Measurements from ENCODE around the gene FBXL4. TPM values are rescaled to one million over a fixed set of nuclear protein-coding genes. Genes with fewer than 3 reads are reported as not detected.

FBXL4 gene
- total and polyA plus RNA-seq, 2 experiments from 2014 or later, result 10.8 to 31.0 TPM

DNA sequence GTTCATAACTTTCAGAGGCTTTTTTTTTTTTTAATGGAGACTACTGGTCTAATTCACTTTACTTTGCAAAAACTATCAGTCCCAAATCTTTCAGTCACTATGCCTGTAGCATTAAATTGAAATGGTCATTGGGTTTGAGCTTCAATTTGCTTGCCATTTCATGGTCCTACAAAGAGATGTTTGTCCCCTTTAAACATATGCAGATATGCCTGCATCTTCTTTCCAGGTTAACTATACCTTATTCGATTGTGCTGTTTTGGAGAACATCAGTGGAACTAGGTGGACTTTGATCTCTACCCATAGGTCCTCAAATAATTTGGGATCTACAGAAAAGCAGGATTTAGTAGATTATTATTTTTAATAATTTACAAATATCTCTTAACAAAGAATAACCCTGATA is 108.8 kb downstream of the FBXL4 start:
- H3K36me3 ChIP-seq (replicated peaks; ENCODE audit: insufficient read depth, low read depth), result no peaks in the 10 kb centered on the region
- peaks cover 90% of the 10 kb centered on the region for H3K27me3 ChIP-seq
- no peaks in the 10 kb centered on the region for H3K79me2 ChIP-seq
- no peak for TF ChIP-seq EZH2phosphoT487 (IDR thresholded peaks at IDR 0.05; ENCODE audit: low read depth, severe bottlenecking, unreplicated experiment)
- TF ChIP-seq EZH2 (IDR thresholded peaks at IDR 0.05; ENCODE audit: borderline replicate concordance), result no peak
- TF ChIP-seq, protein P1, sequence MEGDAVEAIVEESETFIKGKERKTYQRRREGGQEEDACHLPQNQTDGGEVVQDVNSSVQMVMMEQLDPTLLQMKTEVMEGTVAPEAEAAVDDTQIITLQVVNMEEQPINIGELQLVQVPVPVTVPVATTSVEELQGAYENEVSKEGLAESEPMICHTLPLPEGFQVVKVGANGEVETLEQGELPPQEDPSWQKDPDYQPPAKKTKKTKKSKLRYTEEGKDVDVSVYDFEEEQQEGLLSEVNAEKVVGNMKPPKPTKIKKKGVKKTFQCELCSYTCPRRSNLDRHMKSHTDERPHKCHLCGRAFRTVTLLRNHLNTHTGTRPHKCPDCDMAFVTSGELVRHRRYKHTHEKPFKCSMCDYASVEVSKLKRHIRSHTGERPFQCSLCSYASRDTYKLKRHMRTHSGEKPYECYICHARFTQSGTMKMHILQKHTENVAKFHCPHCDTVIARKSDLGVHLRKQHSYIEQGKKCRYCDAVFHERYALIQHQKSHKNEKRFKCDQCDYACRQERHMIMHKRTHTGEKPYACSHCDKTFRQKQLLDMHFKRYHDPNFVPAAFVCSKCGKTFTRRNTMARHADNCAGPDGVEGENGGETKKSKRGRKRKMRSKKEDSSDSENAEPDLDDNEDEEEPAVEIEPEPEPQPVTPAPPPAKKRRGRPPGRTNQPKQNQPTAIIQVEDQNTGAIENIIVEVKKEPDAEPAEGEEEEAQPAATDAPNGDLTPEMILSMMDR (IDR thresholded peaks at IDR 0.05; ENCODE audit: poor library complexity), result no peak
- H4K20me1 ChIP-seq (ENCODE audit: insufficient read depth, poor library complexity, severe bottlenecking), result no peaks in the 10 kb centered on the region
- H3K9me2 ChIP-seq (replicated peaks; ENCODE audit: insufficient read depth), result no peaks in the 10 kb centered on the region
- WGBS (ENCODE audit: low lambda C conversion rate, missing lambda C conversion rate), result 61% methylated on average over 1 of the region's 1 CpG
- no peak overlapping the region for H3K4me3 ChIP-seq
- no peaks in the 10 kb centered on the region for H3K9me3 ChIP-seq (ENCODE audit: low read depth)
- H3K4me2 ChIP-seq, result no peak overlapping the region
- H2AFZ ChIP-seq, result no peak overlapping the region
- DNase-seq (ENCODE audit: low spot score), result no peak
- peaks cover 9% of the 10 kb centered on the region for H3K4me1 ChIP-seq (ENCODE audit: insufficient read depth)
- H3K27ac ChIP-seq, result no peak overlapping the region

DNA sequence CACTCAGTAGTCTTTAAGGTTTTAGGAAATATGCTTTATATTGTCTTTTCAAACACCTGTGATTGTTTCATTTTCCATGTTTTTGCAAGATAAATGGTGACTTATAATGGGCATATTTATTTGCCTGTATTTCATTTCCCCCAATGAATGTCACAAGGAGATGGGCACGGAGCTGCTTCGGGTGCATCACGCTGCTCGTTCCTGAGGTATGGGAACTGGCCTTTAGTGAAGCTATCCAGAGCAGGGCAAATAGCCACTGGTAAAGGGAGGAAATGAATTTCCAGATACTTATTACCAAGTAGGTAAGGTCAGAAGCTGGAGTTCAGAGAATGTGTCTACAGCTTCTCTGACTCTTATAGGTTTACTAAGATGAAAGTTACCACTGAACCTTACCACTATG is 109.7 kb downstream of the FBXL4 start:
- no peak overlapping the region for H3K4me2 ChIP-seq
- no peaks in the 10 kb centered on the region for H3K9me3 ChIP-seq (ENCODE audit: low read depth)
- no peak for DNase-seq (ENCODE audit: low spot score)
- H2AFZ ChIP-seq, result no peak overlapping the region
- 13% methylated on average over 4 of the region's 4 CpGs for WGBS (ENCODE audit: low lambda C conversion rate, missing lambda C conversion rate)
- no peak overlapping the region for H3K4me3 ChIP-seq
- peaks cover 13% of the 10 kb centered on the region for H3K4me1 ChIP-seq (ENCODE audit: insufficient read depth)
- H3K36me3 ChIP-seq (replicated peaks; ENCODE audit: insufficient read depth, low read depth), result no peaks in the 10 kb centered on the region
- peaks cover 88% of the 10 kb centered on the region for H3K27me3 ChIP-seq
- H3K9me2 ChIP-seq (replicated peaks; ENCODE audit: insufficient read depth), result no peaks in the 10 kb centered on the region
- no peaks in the 10 kb centered on the region for H4K20me1 ChIP-seq (ENCODE audit: insufficient read depth, poor library complexity, severe bottlenecking)
- no peak overlapping the region for H3K27ac ChIP-seq
- no peak for TF ChIP-seq EZH2 (IDR thresholded peaks at IDR 0.05; ENCODE audit: borderline replicate concordance)
- no peak for TF ChIP-seq EZH2phosphoT487 (IDR thresholded peaks at IDR 0.05; ENCODE audit: low read depth, severe bottlenecking, unreplicated experiment)
- TF ChIP-seq, protein P1 (IDR thresholded peaks at IDR 0.05; ENCODE audit: poor library complexity), result no peak
- no peaks in the 10 kb centered on the region for H3K79me2 ChIP-seq

DNA sequence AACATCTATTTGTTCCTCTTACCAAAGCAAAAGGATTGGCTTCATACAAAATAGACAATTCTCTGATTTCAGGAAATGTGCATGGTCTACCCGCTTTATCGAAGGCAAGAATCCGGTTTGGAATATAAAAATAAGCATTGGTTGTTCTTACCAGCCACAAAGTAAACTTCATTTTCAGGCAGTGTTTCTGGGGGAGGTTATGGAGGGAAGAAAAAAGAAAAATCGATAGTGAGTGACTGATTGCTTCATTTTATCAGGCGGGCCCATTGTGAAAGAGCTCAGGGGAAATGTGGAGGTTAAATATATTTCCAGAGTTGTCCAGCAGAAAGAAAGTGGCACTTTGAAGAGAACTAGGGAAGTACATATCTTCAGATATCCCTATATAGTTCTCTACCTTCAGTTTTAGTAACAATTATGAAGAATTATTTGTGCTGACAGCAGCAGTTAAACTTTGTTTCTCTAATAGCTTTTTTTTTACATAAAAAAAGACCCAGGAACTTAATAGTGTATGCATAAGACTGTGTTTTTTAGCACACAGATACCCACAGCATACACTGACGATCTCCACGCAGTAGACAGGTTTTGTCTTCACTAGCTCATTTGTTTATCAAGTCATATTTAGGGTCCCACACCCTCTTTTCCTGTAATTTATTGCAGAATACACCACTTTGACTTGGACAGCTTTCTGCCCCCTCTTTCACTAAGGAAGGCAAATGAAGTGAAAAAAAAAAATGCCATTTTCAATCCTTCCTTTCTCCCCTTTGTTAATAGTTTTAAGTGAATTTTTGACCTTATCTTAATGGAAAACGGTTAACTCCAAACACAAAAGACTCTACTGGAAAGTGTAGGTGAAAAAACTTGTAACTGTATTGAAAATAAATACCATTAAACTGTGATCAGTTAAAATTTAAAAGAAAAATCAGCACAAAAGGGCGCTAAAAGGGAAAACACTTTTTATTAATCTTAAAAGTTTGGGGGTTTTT is 110.5 kb downstream of the FBXL4 start:
- Histone ChIP-seq H3K36me3 (replicated peaks; ENCODE audit: insufficient read depth, low read depth) (no peaks in the 10 kb centered on the region), H3K79me2 (no peaks in the 10 kb centered on the region), H3K27me3 (peaks cover 88% of the 10 kb centered on the region), H3K4me1 (ENCODE audit: insufficient read depth) (peaks cover 21% of the 10 kb centered on the region), H3K27ac (no peak overlapping the region), H3K4me2 (no peak overlapping the region), H3K9me2 (replicated peaks; ENCODE audit: insufficient read depth) (no peaks in the 10 kb centered on the region), H4K20me1 (ENCODE audit: insufficient read depth, poor library complexity, severe bottlenecking) (no peaks in the 10 kb centered on the region), H3K9me3 (ENCODE audit: low read depth) (no peaks in the 10 kb centered on the region), H2AFZ (no peak overlapping the region), H3K4me3 (no peak overlapping the region)
- TF ChIP-seq EZH2phosphoT487 (IDR thresholded peaks at IDR 0.05; ENCODE audit: low read depth, severe bottlenecking, unreplicated experiment) (no peak), EZH2 (IDR thresholded peaks at IDR 0.05; ENCODE audit: borderline replicate concordance) (no peak)
- TF ChIP-seq, protein P1 (IDR thresholded peaks at IDR 0.05; ENCODE audit: poor library complexity), result no peak
- DNase-seq (ENCODE audit: low spot score), result no peak
- WGBS (ENCODE audit: low lambda C conversion rate, missing lambda C conversion rate), result 13% methylated on average over 9 of the region's 9 CpGs

Measured in hepatocyte (in vitro differentiated cells).